GM04503 (cell line): ENCODE measurements around the gene RRBP1.

ENCODE experiments used
- DNase-seq: peaks from one replicate; pipeline ENCODE4 v3.0.0-alpha.2; 2012; ENCODE audit warnings: low read depth

The RRBP1 gene

GRCh38 chr20:17646961-17647301, 35.1 kb downstream of the RRBP1 start:
- no peak for DNase-seq

GRCh38 chr20:17646209-17646960, 35.7 kb downstream of the RRBP1 start:
- DNase-seq: no peak

GRCh38 chr20:17645546-17646208, 36.4 kb downstream of the RRBP1 start:
- no peak for DNase-seq

GRCh38 chr20:17645010-17645409, 37.0 kb downstream of the RRBP1 start:
- no peak for DNase-seq

GRCh38 chr20:17644451-17644850, 37.6 kb downstream of the RRBP1 start:
- DNase-seq: no peak

GRCh38 chr20:17643531-17644188, 38.4 kb downstream of the RRBP1 start:
- DNase-seq: no peak

GRCh38 chr20:17642404-17643269, 39.4 kb downstream of the RRBP1 start:
- no peak for DNase-seq

GRCh38 chr20:17641993-17642392, 40.0 kb downstream of the RRBP1 start:
- DNase-seq: no peak

GRCh38 chr20:17641520-17641964, 40.5 kb downstream of the RRBP1 start:
- no peak for DNase-seq

GRCh38 chr20:17640875-17641378, 41.1 kb downstream of the RRBP1 start:
- no peak for DNase-seq

- no peak for DNase-seq
Measured at GRCh38 chr20:17640146-17640874, 41.7 kb downstream of the RRBP1 start.

- no peak for DNase-seq
Measured at GRCh38 chr20:17638835-17639407, 43.1 kb downstream of the RRBP1 start.

GRCh38 chr20:17637985-17638640, 43.9 kb downstream of the RRBP1 start:
- no peak for DNase-seq

GRCh38 chr20:17637413-17637780, 44.6 kb downstream of the RRBP1 start:
- no peak for DNase-seq

GRCh38 chr20:17636523-17637412, 45.3 kb downstream of the RRBP1 start:
- DNase-seq: no peak

- DNase-seq: no peak
Measured at GRCh38 chr20:17635332-17636244, 46.5 kb downstream of the RRBP1 start.

GRCh38 chr20:17634661-17635331, 47.2 kb downstream of the RRBP1 start:
- DNase-seq: no peak
